ENCODE results near the gene MISP. TPM values are rescaled to one million over a fixed set of nuclear protein-coding genes. Genes with fewer than 3 reads are reported as not detected.

The MISP gene
- total RNA-seq, 1 donor from 2014 or later: 1.1 TPM

DNA sequence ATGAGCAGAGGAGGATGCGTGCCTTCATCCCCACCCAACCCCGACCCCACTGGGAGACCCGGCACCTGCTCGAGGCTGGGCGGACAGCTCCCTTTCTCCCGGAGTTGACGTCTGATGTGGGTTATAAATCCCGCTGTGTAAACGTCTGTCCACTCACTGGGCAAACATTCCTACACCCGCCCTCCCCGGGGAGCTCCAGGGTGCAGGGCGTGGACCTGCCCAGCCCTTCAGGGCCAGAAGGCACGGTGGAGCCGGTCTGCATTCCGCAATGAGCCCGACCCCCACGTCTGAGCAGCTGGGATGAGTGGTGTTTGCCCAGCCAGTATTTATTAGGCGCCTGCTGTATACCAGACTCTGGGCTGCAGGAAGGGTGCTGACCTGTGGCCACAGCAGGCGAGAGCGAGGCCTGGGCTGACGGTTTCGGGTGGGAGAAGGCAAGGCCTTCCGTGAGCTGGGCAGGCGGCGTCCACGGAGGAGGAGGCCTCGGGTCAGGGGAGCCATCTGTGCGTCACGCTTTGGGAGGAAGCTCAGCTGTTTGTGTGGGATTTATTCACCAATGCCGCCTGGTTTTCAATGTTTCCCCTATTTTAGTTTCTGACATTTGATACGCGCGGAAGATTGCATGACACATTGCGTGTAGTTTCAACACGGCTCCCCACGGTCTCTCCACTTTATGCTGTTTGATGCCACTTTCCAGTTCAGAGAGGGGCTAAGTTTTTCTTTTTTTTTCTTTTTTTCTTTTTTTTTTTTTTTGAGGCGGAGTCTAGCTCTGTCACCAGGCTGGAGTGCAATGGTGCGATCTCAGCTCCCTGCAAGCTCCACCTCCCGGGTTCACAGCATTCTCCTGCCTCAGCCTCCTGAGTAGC lies 2.0 kb downstream of the MISP start:
- Mint-ChIP-seq H3K4me1 (ENCODE audit: low read depth) (peaks cover 3% of the 10 kb centered on the region), H3K27ac (peak overlapping the region; percentile 52), H3K27me3 (no peaks in the 10 kb centered on the region), H3K36me3 (ENCODE audit: insufficient read depth) (no peaks in the 10 kb centered on the region), H3K9me3 (ENCODE audit: low read depth) (no peaks in the 10 kb centered on the region), H3K4me3 (ENCODE audit: low read depth) (no peak overlapping the region)
- TF ChIP-seq, protein P1, sequence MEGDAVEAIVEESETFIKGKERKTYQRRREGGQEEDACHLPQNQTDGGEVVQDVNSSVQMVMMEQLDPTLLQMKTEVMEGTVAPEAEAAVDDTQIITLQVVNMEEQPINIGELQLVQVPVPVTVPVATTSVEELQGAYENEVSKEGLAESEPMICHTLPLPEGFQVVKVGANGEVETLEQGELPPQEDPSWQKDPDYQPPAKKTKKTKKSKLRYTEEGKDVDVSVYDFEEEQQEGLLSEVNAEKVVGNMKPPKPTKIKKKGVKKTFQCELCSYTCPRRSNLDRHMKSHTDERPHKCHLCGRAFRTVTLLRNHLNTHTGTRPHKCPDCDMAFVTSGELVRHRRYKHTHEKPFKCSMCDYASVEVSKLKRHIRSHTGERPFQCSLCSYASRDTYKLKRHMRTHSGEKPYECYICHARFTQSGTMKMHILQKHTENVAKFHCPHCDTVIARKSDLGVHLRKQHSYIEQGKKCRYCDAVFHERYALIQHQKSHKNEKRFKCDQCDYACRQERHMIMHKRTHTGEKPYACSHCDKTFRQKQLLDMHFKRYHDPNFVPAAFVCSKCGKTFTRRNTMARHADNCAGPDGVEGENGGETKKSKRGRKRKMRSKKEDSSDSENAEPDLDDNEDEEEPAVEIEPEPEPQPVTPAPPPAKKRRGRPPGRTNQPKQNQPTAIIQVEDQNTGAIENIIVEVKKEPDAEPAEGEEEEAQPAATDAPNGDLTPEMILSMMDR (IDR thresholded peaks at IDR 0.05; ENCODE audit: unreplicated experiment): no peak
- DNase-seq (ENCODE audit: low spot score, unreplicated experiment): peak; percentile 43

DNA sequence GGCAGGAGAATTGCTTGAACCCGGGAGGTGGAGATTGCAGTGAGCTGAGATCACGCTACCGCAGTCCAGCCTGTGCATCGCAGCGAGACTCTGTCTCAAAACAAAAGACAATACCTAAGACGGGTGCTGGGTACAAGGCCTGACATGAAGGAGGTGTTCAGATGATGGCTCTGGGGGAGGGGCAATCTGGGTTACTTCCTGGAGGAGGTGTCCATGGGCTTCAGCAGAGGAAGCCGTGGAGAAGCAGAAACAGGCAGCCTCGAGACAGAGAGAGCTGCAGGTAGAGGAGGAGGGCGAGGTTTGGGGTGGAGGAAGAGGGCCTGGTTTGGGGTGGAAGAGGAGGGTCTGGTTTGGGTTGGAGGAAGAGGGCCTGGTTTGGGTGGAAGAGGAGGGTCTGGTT lies 3.6 kb downstream of the MISP start:
- H3K4me3 Mint-ChIP-seq (ENCODE audit: low read depth): no peak overlapping the region
- H3K36me3 Mint-ChIP-seq (ENCODE audit: insufficient read depth): peaks cover under 1% of the 10 kb centered on the region
- peaks cover 3% of the 10 kb centered on the region for H3K4me1 Mint-ChIP-seq (ENCODE audit: low read depth)
- H3K9me3 Mint-ChIP-seq (ENCODE audit: low read depth): no peaks in the 10 kb centered on the region
- TF ChIP-seq, protein P1 (IDR thresholded peaks at IDR 0.05; ENCODE audit: unreplicated experiment): no peak
- no peak for DNase-seq (ENCODE audit: low spot score, unreplicated experiment)
- peaks cover under 1% of the 10 kb centered on the region for H3K27me3 Mint-ChIP-seq
- H3K27ac Mint-ChIP-seq: no peak overlapping the region

DNA sequence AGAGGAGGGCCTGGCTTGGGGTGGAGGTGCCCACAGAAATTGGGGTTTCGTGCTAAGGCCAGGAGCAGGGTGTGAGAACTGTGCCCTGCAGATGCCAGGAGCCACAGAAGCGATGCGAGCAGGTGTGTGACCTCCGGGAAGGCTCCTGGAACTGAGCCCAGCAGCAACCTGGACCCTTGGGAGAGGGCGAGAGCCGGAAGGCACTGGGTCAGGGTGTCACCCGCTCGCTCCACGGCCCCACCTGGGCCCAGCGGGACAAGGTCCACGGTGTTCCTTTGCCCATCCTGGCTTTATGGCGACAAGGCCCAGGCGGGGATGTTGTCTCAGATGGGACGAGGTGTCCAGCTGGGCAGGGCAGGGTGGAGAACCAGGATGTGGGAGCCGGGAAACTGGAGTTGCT lies 4.2 kb downstream of the MISP start:
- peaks cover 3% of the 10 kb centered on the region for H3K27me3 Mint-ChIP-seq
- TF ChIP-seq, protein P1 (IDR thresholded peaks at IDR 0.05; ENCODE audit: unreplicated experiment): no peak
- no peak for DNase-seq (ENCODE audit: low spot score, unreplicated experiment)
- peaks cover 2% of the 10 kb centered on the region for H3K36me3 Mint-ChIP-seq (ENCODE audit: insufficient read depth)
- no peak overlapping the region for H3K4me3 Mint-ChIP-seq (ENCODE audit: low read depth)
- no peaks in the 10 kb centered on the region for H3K9me3 Mint-ChIP-seq (ENCODE audit: low read depth)
- no peak overlapping the region for H3K27ac Mint-ChIP-seq
- peaks cover 3% of the 10 kb centered on the region for H3K4me1 Mint-ChIP-seq (ENCODE audit: low read depth)

DNA sequence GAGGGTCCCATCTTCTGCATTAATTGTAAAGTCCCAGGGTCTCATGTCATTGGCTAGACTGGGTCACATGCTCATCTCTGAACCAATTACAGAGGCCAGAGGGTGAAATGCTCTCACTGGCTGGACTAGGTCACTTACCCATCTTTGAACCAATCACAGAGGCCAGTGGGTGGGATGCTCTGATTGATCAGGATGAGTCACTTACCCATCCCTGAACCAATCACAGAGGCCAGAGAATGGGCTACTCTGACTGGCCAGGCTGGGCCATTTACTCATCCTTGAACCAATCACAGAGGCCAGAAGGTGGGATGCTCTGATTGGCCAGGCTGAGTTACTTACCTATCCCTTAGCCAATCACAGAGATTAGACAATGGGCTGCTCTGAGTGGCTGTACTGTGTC lies 5.3 kb downstream of the MISP start:
- H3K4me1 Mint-ChIP-seq (ENCODE audit: low read depth): peaks cover 3% of the 10 kb centered on the region
- peaks cover 2% of the 10 kb centered on the region for H3K36me3 Mint-ChIP-seq (ENCODE audit: insufficient read depth)
- TF ChIP-seq, protein P1 (IDR thresholded peaks at IDR 0.05; ENCODE audit: unreplicated experiment): no peak
- no peaks in the 10 kb centered on the region for H3K9me3 Mint-ChIP-seq (ENCODE audit: low read depth)
- no peak for DNase-seq (ENCODE audit: low spot score, unreplicated experiment)
- peaks cover 3% of the 10 kb centered on the region for H3K27me3 Mint-ChIP-seq
- no peak overlapping the region for H3K27ac Mint-ChIP-seq
- H3K4me3 Mint-ChIP-seq (ENCODE audit: low read depth): no peak overlapping the region

DNA sequence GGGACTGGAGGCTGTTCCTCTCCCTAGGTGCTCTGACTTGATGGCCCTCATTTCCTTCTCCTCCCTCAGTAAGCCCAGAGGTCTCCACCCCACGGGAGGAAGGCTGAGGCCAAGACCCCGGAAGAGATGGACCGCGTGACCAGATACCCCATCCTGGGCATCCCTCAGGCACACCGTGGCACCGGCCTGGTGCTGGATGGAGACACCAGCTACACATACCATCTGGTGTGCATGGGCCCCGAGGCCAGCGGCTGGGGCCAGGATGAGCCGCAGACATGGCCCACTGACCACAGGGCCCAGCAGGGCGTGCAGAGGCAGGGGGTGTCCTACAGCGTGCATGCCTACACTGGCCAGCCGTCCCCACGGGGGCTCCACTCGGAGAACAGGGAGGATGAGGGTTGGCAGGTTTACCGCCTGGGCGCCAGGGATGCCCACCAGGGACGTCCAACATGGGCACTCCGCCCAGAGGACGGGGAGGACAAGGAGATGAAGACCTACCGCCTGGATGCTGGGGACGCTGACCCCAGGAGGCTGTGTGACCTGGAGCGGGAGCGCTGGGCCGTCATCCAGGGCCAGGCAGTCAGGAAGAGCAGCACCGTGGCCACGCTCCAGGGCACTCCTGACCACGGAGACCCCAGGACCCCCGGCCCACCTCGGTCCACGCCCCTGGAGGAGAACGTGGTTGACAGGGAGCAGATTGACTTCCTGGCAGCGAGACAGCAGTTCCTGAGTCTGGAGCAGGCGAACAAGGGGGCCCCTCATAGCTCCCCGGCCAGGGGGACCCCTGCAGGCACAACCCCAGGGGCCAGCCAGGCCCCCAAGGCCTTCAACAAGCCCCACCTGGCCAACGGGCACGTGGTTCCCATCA lies 6.1 kb downstream of the MISP start:
- TF ChIP-seq, protein P1 (IDR thresholded peaks at IDR 0.05; ENCODE audit: unreplicated experiment): no peak
- Mint-ChIP-seq H3K36me3 (ENCODE audit: insufficient read depth) (peaks cover 2% of the 10 kb centered on the region), H3K9me3 (ENCODE audit: low read depth) (no peaks in the 10 kb centered on the region), H3K4me3 (ENCODE audit: low read depth) (no peak overlapping the region), H3K4me1 (ENCODE audit: low read depth) (peaks cover 3% of the 10 kb centered on the region), H3K27ac (no peak overlapping the region), H3K27me3 (peaks cover 3% of the 10 kb centered on the region)
- no peak for DNase-seq (ENCODE audit: low spot score, unreplicated experiment)
